ENCODE results near the gene KRT25. TPM values are rescaled to one million over a fixed set of nuclear protein-coding genes. Genes with fewer than 3 reads are reported as not detected.
A peak's percentile ranks its signal among the peaks of the same experiment; 100 is the strongest.

KRT25 gene
- total RNA-seq, 1 donor = not detected

DNA sequence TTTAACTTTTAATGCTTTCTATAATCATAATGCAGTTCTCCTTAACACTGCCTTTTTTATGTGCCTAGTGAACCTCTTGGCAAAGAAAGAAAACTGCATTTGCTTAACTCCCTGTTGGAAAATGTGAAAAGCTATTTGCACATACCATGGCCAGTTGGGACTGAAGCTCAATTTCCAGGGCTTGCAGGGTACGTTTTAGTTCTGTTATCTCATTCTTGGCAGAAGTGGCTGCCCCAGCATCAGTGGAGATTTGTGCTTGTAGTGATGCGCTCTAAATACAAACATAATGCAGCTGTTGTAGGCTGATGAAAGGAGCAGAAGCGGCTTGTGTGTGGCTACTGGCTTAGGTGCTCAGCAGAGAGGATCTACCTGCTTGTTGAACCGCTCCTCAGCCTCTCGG is 55.3 kb downstream of the KRT25 start:
- no peaks in the 10 kb centered on the region for H3K4me1 ChIP-seq (ENCODE audit: insufficient read depth, low read length)
- peak; percentile 19 for DNase-seq (ENCODE audit: insufficient read length, low spot score, missing footprints)
- no peak overlapping the region for H3K4me3 ChIP-seq (ENCODE audit: insufficient read depth, low read length)
- H4K20me1 ChIP-seq (ENCODE audit: insufficient read depth, low read length) = no peaks in the 10 kb centered on the region
- H3K27me3 ChIP-seq (ENCODE audit: insufficient read depth, low read length) = peaks cover 65% of the 10 kb centered on the region
- H2AFZ ChIP-seq (ENCODE audit: low read length) = no peak overlapping the region
- H3K9me3 ChIP-seq (ENCODE audit: low read depth, low read length) = no peaks in the 10 kb centered on the region
- no peak overlapping the region for H3K4me2 ChIP-seq (ENCODE audit: insufficient read depth, low read length)
- H3K79me2 ChIP-seq (ENCODE audit: insufficient read depth, low read length) = no peaks in the 10 kb centered on the region
- H3K27ac ChIP-seq (ENCODE audit: low read depth, low read length) = no peak overlapping the region
- TF ChIP-seq CTCF (IDR thresholded peaks at IDR 0.05; ENCODE audit: extremely low read depth, low read depth, low read length) = no peak
- H3K36me3 ChIP-seq (ENCODE audit: insufficient read depth, low read length) = no peaks in the 10 kb centered on the region

DNA sequence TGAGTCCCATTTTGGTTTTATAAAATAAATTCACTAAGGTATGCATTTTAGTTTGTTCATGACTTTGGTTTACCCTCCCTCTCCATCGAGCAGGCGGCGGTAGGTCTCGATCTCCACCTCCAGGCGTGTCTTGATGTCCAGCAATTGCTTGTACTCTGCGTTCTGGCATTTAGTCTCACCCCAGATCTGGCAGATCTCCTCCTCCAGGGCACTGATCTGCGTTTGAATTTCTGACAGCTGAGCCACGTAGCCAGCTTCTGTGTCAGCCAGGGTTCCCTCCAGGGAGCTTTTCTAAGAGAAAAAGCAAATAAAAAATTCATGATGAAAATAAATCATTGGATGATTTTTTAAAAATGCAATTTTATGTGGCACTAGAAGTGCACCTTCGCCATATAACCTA is 55.8 kb downstream of the KRT25 start:
- H3K4me1 ChIP-seq (ENCODE audit: insufficient read depth, low read length) = no peaks in the 10 kb centered on the region
- H3K27ac ChIP-seq (ENCODE audit: low read depth, low read length) = no peak overlapping the region
- H3K4me3 ChIP-seq (ENCODE audit: insufficient read depth, low read length) = no peak overlapping the region
- H2AFZ ChIP-seq (ENCODE audit: low read length) = peak overlapping the region; percentile 28
- H4K20me1 ChIP-seq (ENCODE audit: insufficient read depth, low read length) = no peaks in the 10 kb centered on the region
- no peaks in the 10 kb centered on the region for H3K79me2 ChIP-seq (ENCODE audit: insufficient read depth, low read length)
- no peaks in the 10 kb centered on the region for H3K9me3 ChIP-seq (ENCODE audit: low read depth, low read length)
- no peaks in the 10 kb centered on the region for H3K36me3 ChIP-seq (ENCODE audit: insufficient read depth, low read length)
- H3K27me3 ChIP-seq (ENCODE audit: insufficient read depth, low read length) = peaks cover 64% of the 10 kb centered on the region
- TF ChIP-seq CTCF (IDR thresholded peaks at IDR 0.05; ENCODE audit: extremely low read depth, low read depth, low read length) = no peak
- peak; percentile 76 for DNase-seq (ENCODE audit: insufficient read length, low spot score, missing footprints)
- H3K4me2 ChIP-seq (ENCODE audit: insufficient read depth, low read length) = no peak overlapping the region

Other genes starting within 250 kb of the KRT25 start
- not detected in 2 replicates for gene CCR7, start 189.9 kb downstream of the KRT25 start, total RNA-seq
- gene SMARCE1, start 107.5 kb downstream of the KRT25 start, total RNA-seq = 101 and 107 TPM in 2 replicates
- under 0.01 TPM in 2 replicates for gene KRT222, start 90.2 kb downstream of the KRT25 start, total RNA-seq
- not detected in 2 replicates for gene KRT24, start 51.6 kb downstream of the KRT25 start, total RNA-seq
- gene KRT26, start 16.9 kb upstream of the KRT25 start, total RNA-seq = not detected in 2 replicates
- gene KRT27, start 27.2 kb upstream of the KRT25 start, total RNA-seq = not detected in 2 replicates
- gene KRT28, start 44.6 kb upstream of the KRT25 start, total RNA-seq = not detected in 2 replicates
- 2.2 and 2.4 TPM in 2 replicates for gene KRT10, start 67.3 kb upstream of the KRT25 start, total RNA-seq
- not detected in 2 replicates for gene KRT12, start 111.9 kb upstream of the KRT25 start, total RNA-seq
- not detected in 2 replicates for gene KRT20, start 129.9 kb upstream of the KRT25 start, total RNA-seq
- gene KRT23, start 182.3 kb upstream of the KRT25 start, total RNA-seq = 0.36 and 0.59 TPM in 2 replicates
- 0.36 TPM in 1 of 2 replicates, not detected in the other for gene KRT39, start 211.6 kb upstream of the KRT25 start, total RNA-seq
- under 0.01 TPM in 1 of 2 replicates, not detected in the other for gene KRT40, start 229.0 kb upstream of the KRT25 start, total RNA-seq
- not detected in 2 replicates for gene KRTAP3-3, start 238.8 kb upstream of the KRT25 start, total RNA-seq
- gene KRTAP3-2, start 244.6 kb upstream of the KRT25 start, total RNA-seq = not detected in 2 replicates

Data from osteoblast (primary cell).